SU-DHL-6 (cell line): ENCODE measurements around the gene RTEL1.

Experiments used
- H2AFZ ChIP-seq: fragments of 200-600 bp; sonication (generic); 2 replicates; pipeline ENCODE4 v1.6.1; 2014; ENCODE audit warnings: low read depth, mild to moderate bottlenecking, moderate library complexity, mixed read lengths, antibody characterized with exemption, low read length; ENCODE audit not compliant: severe bottlenecking
- H3F3A ChIP-seq: fragments of 200-600 bp; shearing (Covaris generic); 2 replicates; pipeline ENCODE4 v1.6.0; 2016; ENCODE audit warnings: antibody characterized with exemption, mild to moderate bottlenecking; ENCODE audit not compliant: insufficient read depth
- H3K27ac ChIP-seq: fragments of 200-600 bp; sonication (generic); 2 replicates; pipeline ENCODE4 v1.5.1; 2016; ENCODE audit warnings: low read depth, mild to moderate bottlenecking, low read length, moderate library complexity, mixed read lengths
- H3K27me3 ChIP-seq: fragments of 200-600 bp; sonication (generic), shearing (Covaris generic); 2 replicates; pipeline ENCODE4 v1.6.0; 2014; ENCODE audit warnings: mild to moderate bottlenecking, low read length
- H3K36me3 ChIP-seq: fragments of 200-600 bp; sonication (generic); 2 replicates; pipeline ENCODE4 v1.6.1; 2014; ENCODE audit warnings: mild to moderate bottlenecking, low read length, mixed read lengths
- H3K4me2 ChIP-seq: fragments of 300-600, 200-600 bp; shearing (Covaris generic), sonication (generic); 2 replicates; pipeline ENCODE4 v1.6.0; 2014; ENCODE audit warnings: low read length, low read depth, mild to moderate bottlenecking; ENCODE audit not compliant: poor library complexity, severe bottlenecking
- H3K4me3 ChIP-seq: fragments of 200-600 bp; sonication (generic); 2 replicates; pipeline ENCODE4 v1.5.1; 2014; ENCODE audit warnings: antibody characterized with exemption, low read length, mild to moderate bottlenecking, mixed read lengths; ENCODE audit not compliant: insufficient read depth, poor library complexity, severe bottlenecking
- H3K79me2 ChIP-seq: fragments of 200-600 bp; sonication (generic); 2 replicates; pipeline ENCODE4 v1.6.1; 2014; ENCODE audit warnings: mild to moderate bottlenecking, low read length, moderate library complexity; ENCODE audit not compliant: insufficient read depth
- H3K9ac ChIP-seq: fragments of 200-600 bp; sonication (generic); 2 replicates; pipeline ENCODE4 v1.7.0; 2014; ENCODE audit warnings: mild to moderate bottlenecking, low read length
- H3K9me2 ChIP-seq: fragments of 200-600 bp; sonication (generic); replicated peaks from 2 replicates; pipeline ENCODE4 v1.6.1; 2014; ENCODE audit warnings: low read length; ENCODE audit not compliant: insufficient read depth
- H3K9me3 ChIP-seq: fragments of 200-600 bp; sonication (generic); 2 replicates; pipeline ENCODE4 v1.6.1; 2014; ENCODE audit warnings: low read length, mixed read lengths; ENCODE audit not compliant: insufficient read depth
- H4K20me1 ChIP-seq: fragments of 200-600 bp; sonication (generic); 2 replicates; pipeline ENCODE4 v1.6.1; 2014; ENCODE audit warnings: low read depth, mild to moderate bottlenecking, antibody characterized with exemption, low read length, moderate library complexity, mixed read lengths
- EZH2phosphoT487 ChIP-seq: fragments of 200-600 bp; sonication (generic), shearing (Covaris generic); conservative IDR thresholded peaks from 2 replicates; pipeline ENCODE4 v1.6.1; 2018; ENCODE audit warnings: mild to moderate bottlenecking, antibody characterized with exemption, low read length, moderate library complexity, mixed read lengths
- TF ChIP-seq, protein P1 (sequence below): fragments of 200-600 bp; sonication (generic); IDR thresholded peaks from one replicate; pipeline ENCODE4 v1.5.1; 2017; ENCODE audit warnings: antibody characterized with exemption, mild to moderate bottlenecking, low read length, moderate library complexity; ENCODE audit not compliant: insufficient read depth, poor library complexity, severe bottlenecking

RTEL1 gene

DNA sequence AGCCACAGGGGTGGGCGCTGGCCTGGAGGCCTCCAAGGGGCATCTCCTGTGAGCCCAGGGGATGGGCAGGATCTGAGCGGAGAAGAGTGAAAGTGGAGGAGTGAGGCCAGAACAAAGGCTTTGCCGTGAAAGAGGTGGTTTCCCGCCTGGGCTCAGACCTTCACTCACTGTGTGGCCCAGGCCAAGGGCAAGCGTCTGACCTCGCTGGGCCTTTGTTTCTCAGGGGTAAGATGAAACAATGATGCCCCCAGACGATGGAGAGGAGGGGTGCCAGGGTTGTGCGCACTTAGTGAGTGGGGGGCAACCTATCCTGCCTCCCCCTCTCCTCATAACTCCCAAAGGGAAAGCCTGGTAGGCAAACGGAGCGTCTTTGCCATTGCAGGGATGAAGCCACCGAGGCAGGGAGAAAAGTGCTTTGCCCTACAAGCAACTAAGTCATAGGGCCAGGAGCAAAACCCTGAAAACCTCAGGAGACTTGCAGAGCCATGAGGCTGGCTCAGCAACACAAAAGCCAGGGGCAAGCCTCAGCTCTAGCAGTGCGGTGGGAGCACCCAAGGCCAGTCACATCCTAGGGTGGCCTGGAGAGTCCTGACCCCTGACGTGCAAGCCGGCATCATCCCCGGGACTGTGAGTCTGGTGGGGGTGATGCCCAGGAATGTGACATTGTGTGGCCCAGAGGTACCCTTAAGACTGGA, 4.0 kb upstream of the RTEL1 start:
- Histone ChIP-seq H3F3A (no peaks in the 10 kb centered on the region), H2AFZ (no peak overlapping the region), H4K20me1 (no peaks in the 10 kb centered on the region), H3K4me3 (no peak overlapping the region), H3K9me2 (no peaks in the 10 kb centered on the region), H3K27ac (no peak overlapping the region), H3K36me3 (no peaks in the 10 kb centered on the region), H3K9ac (no peak overlapping the region), H3K4me2 (no peak overlapping the region), H3K27me3 (no peaks in the 10 kb centered on the region), H3K9me3 (no peaks in the 10 kb centered on the region), H3K79me2 (peaks cover 6% of the 10 kb centered on the region)
- no peak for TF ChIP-seq EZH2phosphoT487
- TF ChIP-seq, protein P1, sequence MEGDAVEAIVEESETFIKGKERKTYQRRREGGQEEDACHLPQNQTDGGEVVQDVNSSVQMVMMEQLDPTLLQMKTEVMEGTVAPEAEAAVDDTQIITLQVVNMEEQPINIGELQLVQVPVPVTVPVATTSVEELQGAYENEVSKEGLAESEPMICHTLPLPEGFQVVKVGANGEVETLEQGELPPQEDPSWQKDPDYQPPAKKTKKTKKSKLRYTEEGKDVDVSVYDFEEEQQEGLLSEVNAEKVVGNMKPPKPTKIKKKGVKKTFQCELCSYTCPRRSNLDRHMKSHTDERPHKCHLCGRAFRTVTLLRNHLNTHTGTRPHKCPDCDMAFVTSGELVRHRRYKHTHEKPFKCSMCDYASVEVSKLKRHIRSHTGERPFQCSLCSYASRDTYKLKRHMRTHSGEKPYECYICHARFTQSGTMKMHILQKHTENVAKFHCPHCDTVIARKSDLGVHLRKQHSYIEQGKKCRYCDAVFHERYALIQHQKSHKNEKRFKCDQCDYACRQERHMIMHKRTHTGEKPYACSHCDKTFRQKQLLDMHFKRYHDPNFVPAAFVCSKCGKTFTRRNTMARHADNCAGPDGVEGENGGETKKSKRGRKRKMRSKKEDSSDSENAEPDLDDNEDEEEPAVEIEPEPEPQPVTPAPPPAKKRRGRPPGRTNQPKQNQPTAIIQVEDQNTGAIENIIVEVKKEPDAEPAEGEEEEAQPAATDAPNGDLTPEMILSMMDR: no peak

DNA sequence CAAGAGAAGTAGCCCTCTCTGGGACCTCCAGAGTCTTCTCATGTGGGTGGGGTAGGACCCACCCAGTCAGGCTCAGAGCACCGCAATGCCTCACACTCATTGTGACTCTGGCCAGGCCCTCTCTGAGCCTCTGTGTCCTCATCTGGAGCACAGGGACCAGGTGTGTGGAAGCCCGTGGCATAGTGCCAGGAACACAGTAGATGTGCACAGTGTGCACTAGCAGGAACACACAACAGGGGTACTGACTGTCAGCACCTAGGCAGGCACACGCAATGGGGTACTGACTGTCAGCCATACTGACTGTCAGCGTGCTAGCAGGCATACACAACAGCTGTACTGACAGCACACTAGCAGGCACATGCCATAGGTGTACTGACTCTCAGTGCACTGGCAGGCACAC, 2.9 kb upstream of the RTEL1 start:
- TF ChIP-seq, protein P1: no peak
- no peak for TF ChIP-seq EZH2phosphoT487
- no peaks in the 10 kb centered on the region for H3K36me3 ChIP-seq
- H3K9me2 ChIP-seq: no peaks in the 10 kb centered on the region
- no peaks in the 10 kb centered on the region for H3K9me3 ChIP-seq
- no peak overlapping the region for H3K27ac ChIP-seq
- H3K4me3 ChIP-seq: no peak overlapping the region
- no peak overlapping the region for H2AFZ ChIP-seq
- H3K27me3 ChIP-seq: no peaks in the 10 kb centered on the region
- H4K20me1 ChIP-seq: no peaks in the 10 kb centered on the region
- no peak overlapping the region for H3K4me2 ChIP-seq
- H3F3A ChIP-seq: no peaks in the 10 kb centered on the region
- no peak overlapping the region for H3K9ac ChIP-seq
- peaks cover 13% of the 10 kb centered on the region for H3K79me2 ChIP-seq

DNA sequence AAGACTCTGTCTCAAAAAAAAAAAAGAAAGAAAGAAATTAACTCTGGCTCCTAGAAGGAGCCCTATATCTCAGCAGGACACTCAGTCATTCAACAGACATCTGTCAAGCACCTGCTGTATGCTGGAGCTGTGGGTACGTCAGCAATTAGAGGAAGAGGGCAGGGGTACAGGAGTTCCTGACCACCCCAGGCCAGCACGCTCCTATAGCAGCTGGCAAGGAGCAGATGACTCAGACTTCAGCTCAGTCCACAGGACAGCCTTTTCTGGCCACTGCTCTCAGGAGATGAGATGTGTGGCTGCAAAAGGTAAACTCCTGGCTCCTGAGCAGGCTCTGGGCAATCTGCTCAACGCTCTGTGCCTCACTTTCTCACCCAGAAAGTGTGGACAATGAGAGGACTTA, 1.7 kb upstream of the RTEL1 start:
- Histone ChIP-seq H3K9me2 (no peaks in the 10 kb centered on the region), H3K4me3 (no peak overlapping the region), H3K9ac (no peak overlapping the region), H3F3A (no peaks in the 10 kb centered on the region), H3K4me2 (no peak overlapping the region), H3K79me2 (peaks cover 13% of the 10 kb centered on the region), H3K9me3 (no peaks in the 10 kb centered on the region), H2AFZ (no peak overlapping the region), H3K27ac (no peak overlapping the region), H3K27me3 (no peaks in the 10 kb centered on the region), H4K20me1 (no peaks in the 10 kb centered on the region), H3K36me3 (no peaks in the 10 kb centered on the region)
- no peak for TF ChIP-seq EZH2phosphoT487
- TF ChIP-seq, protein P1: no peak
